Bronchial epithelial cell (primary cell): ENCODE measurements around the gene TXNDC9. TPM values are rescaled to one million over a fixed set of nuclear protein-coding genes. Genes with fewer than 3 reads are reported as not detected.

ENCODE experiments used
- DNase-seq: peaks from one replicate; pipeline ENCODE4 v3.0.0-alpha.2; 2010; ENCODE audit warnings: low read depth
- FAIRE-seq: peaks from 2 replicates; lab custom pipeline; 2011; peaks lifted over from hg19 to GRCh38; lab: Jason Lieb, UNC
- H3K27me3 ChIP-seq: 2 replicates; pipeline ENCODE4 v1.5.1; 2011; ENCODE audit warnings: low read length; ENCODE audit not compliant: control insufficient read depth, insufficient read depth
- H3K36me3 ChIP-seq: 2 replicates; pipeline ENCODE4 v1.5.1; 2011; ENCODE audit warnings: low read length; ENCODE audit not compliant: control insufficient read depth, insufficient read depth
- H3K4me3 ChIP-seq: 2 replicates; pipeline ENCODE4 v1.5.1; 2011; ENCODE audit warnings: mild to moderate bottlenecking, low read depth, low read length, control low read depth
- CTCF ChIP-seq: IDR thresholded peaks from 2 replicates; pipeline ENCODE4 v1.5.1; 2011; ENCODE audit warnings: mild to moderate bottlenecking, moderate library complexity, low read length, control low read depth, inconsistent platforms; ENCODE audit not compliant: insufficient read depth, severe bottlenecking
- total RNA-seq: library from RNA; depleted of rRNA; stranded (reverse); fragments of >200 nt; gene quantifications from 2 replicates; pipeline ENCODE4 v1.2.1, GENCODE V29; 2014

Gene TXNDC9
- total RNA-seq, 1 donor from 2014 or later: 58.2 TPM

- H3K36me3 ChIP-seq: no peaks in the 10 kb centered on the region
- no peak for DNase-seq
- H3K27me3 ChIP-seq: no peaks in the 10 kb centered on the region
- no peak for FAIRE-seq
- TF ChIP-seq CTCF: no peak
- H3K4me3 ChIP-seq: no peak overlapping the region
Observed at GRCh38 chr2:99275882-99276281, 60.3 kb downstream of the TXNDC9 start.

Other genes starting within 250 kb of the TXNDC9 start
- gene C2orf15, start 194.6 kb downstream of the TXNDC9 start, total RNA-seq: 0.90 and 1.1 TPM in 2 replicates
- gene TSGA10, start 181.4 kb downstream of the TXNDC9 start, total RNA-seq: 3.4 and 8.4 TPM in 2 replicates
- gene LIPT1, start 181.4 kb downstream of the TXNDC9 start, total RNA-seq: 4.2 and 4.5 TPM in 2 replicates
- gene MITD1, start 155.3 kb downstream of the TXNDC9 start, total RNA-seq: 17.9 and 32.0 TPM in 2 replicates
- gene MRPL30, start 155.1 kb downstream of the TXNDC9 start, total RNA-seq: 21.5 and 22.6 TPM in 2 replicates
- not detected in 2 replicates for gene LYG2, start 80.7 kb downstream of the TXNDC9 start, total RNA-seq
- gene LYG1, start 35.1 kb downstream of the TXNDC9 start, total RNA-seq: 0.26 and 0.77 TPM in 2 replicates
- 21.3 and 23.9 TPM in 2 replicates for gene EIF5B, start 1.1 kb upstream of the TXNDC9 start, total RNA-seq
- 38.2 and 44.8 TPM in 2 replicates for gene REV1, start 153.7 kb upstream of the TXNDC9 start, total RNA-seq